PC-9 (cell line): ENCODE results near the gene LHX6. TPM values are rescaled to one million over a fixed set of nuclear protein-coding genes. Genes with fewer than 3 reads are reported as not detected.
A peak's percentile ranks its signal among the peaks of the same experiment; 100 is the strongest.

Experiments
- BruUV-seq: library from RNA; stranded (reverse); fragments of 400-500 nt; replicated peaks from 2 replicates; lab custom pipeline; 2021; lab: Mats Ljungman, UMichigan
- CTCF ChIA-PET: fragments of 300-600 bp; sonication (Branson Sonifier 250); formaldehyde crosslinking; loops from one replicate; lab custom pipeline; 2022; ENCODE audit warnings: antibody characterized with exemption; lab: Charles Lee
- POLR2A ChIA-PET: fragments of 300-600 bp; sonication (Branson Sonifier 250); formaldehyde crosslinking; loops from one replicate; lab custom pipeline; 2022; ENCODE audit warnings: antibody characterized with exemption; ENCODE audit not compliant: unreplicated experiment; lab: Charles Lee
- DNase-seq, 2 experiments: peaks; one replicate each; pipeline versions ENCODE4 v3.0.0 to v3.0.0-alpha.2; 2015 to 2022; ENCODE audit warnings: mixed read lengths in 1 of 2
- H2AFZ ChIP-seq: fragments of 200-600 bp; sonication (generic); 2 replicates; pipeline ENCODE4 v1.8.1; 2017; ENCODE audit warnings: antibody characterized with exemption
- H3F3A ChIP-seq: fragments of 200-600 bp; sonication (generic); 2 replicates; pipeline ENCODE4 v1.8.1; 2017; ENCODE audit warnings: antibody characterized with exemption, mild to moderate bottlenecking, low read depth; ENCODE audit not compliant: insufficient read depth
- H3K27ac ChIP-seq: fragments of 200-600 bp; sonication (generic); 2 replicates; pipeline ENCODE4 v1.6.1; 2016; ENCODE audit warnings: mixed run types
- H3K27me3 ChIP-seq: fragments of 200-600 bp; sonication (generic); 2 replicates; pipeline ENCODE4 v1.6.1; 2016; ENCODE audit warnings: low read depth, mixed run types; ENCODE audit not compliant: insufficient read depth
- H3K36me3 ChIP-seq: fragments of 200-600 bp; sonication (generic); 2 replicates; pipeline ENCODE4 v1.6.1; 2016; ENCODE audit warnings: low read depth, mixed run types
- H3K4me1 ChIP-seq: fragments of 200-600 bp; sonication (generic); replicated peaks from 2 replicates; pipeline ENCODE4 v1.6.1; 2016; ENCODE audit warnings: mixed run types; ENCODE audit not compliant: insufficient read depth
- H3K4me2 ChIP-seq: fragments of 200-600 bp; sonication (generic); 2 replicates; pipeline ENCODE4 v1.6.1; 2017; ENCODE audit warnings: mixed run types
- H3K4me3 ChIP-seq: fragments of 200-600 bp; sonication (generic); 2 replicates; pipeline ENCODE4 v1.6.1; 2016; ENCODE audit warnings: mixed run types
- H3K79me2 ChIP-seq: fragments of 200-600 bp; sonication (generic); 2 replicates; pipeline ENCODE4 v1.6.1; 2017; ENCODE audit warnings: low read depth, mixed run types
- H3K9me2 ChIP-seq: fragments of 200-600 bp; sonication (generic); 2 replicates; pipeline ENCODE4 v1.8.1; 2017; ENCODE audit warnings: mild to moderate bottlenecking; ENCODE audit not compliant: insufficient read depth
- H3K9me3 ChIP-seq: fragments of 200-600 bp; sonication (generic); 2 replicates; pipeline ENCODE4 v1.8.1; 2016; ENCODE audit warnings: low read depth; ENCODE audit not compliant: insufficient read depth
- H4K20me1 ChIP-seq: fragments of 200-600 bp; sonication (generic); 2 replicates; pipeline ENCODE4 v1.8.1; 2017; ENCODE audit not compliant: insufficient read depth
- CTCF ChIP-seq: fragments of 200-600 bp; sonication (generic); conservative IDR thresholded peaks from 2 replicates; pipeline ENCODE4 v1.6.1; 2017; ENCODE audit warnings: mixed run types, antibody characterized with exemption, mild to moderate bottlenecking, moderate library complexity
- EZH2 ChIP-seq: fragments of 200-600 bp; sonication (generic); IDR thresholded peaks from 2 replicates; pipeline ENCODE4 v1.8.0; 2017; ENCODE audit warnings: antibody characterized with exemption, low read depth
- intact Hi-C: fragments of 100-400 bp; cut with micrococcal nuclease; formaldehyde crosslinking; loops from one replicate; pipeline ENCODE4 v1.10.0; 2022; ENCODE audit not compliant: unreplicated experiment
- total RNA-seq: library from RNA; stranded (reverse); gene quantifications from 2 replicates; pipeline ENCODE4 v1.2.3, GENCODE V29; 2021

LHX6 gene
- total RNA-seq, 1 experiment from 2014 or later: not detected

DNA sequence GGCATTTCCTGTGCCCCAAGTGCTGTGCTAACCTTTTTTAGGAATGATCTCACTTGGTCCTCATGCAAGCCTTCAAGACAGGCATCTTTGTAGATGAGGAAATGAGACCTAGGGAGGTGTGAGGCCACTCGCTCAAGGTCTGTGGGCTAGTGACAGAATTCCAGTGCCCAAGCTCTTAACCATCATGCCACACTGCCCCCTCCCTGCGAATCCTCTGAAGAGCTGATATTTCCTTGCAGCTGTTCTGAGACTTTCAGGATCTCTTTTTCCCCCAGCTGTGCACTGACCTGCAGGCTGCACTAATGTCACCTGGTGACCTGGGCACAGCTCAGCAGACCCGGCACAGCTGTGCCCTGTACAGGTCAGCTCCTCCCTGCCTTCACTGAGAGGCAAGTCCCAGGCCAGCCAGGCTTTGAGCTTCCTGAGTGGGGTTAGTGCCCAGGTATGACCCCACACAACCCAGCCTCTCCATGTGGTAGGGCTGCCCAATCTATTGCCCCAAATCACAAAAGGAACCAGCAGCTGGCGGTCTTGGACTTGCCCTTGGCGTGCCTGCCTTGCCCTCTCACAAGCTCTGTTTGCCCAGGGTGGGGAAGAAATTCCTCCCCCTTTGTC, 36.4 kb downstream of the LHX6 start:
- ChIA-PET POLR2A (no interaction called here), CTCF (no interaction called here)
- BruUV-seq: no TSS peak
- Histone ChIP-seq H3K9me2 (no peaks in the 10 kb centered on the region), H4K20me1 (no peaks in the 10 kb centered on the region), H3K36me3 (no peaks in the 10 kb centered on the region), H3K4me2 (no peak overlapping the region), H3K27me3 (peaks cover 13% of the 10 kb centered on the region), H3K9me3 (no peaks in the 10 kb centered on the region), H2AFZ (no peak overlapping the region), H3K4me1 (no peaks in the 10 kb centered on the region), H3K79me2 (no peaks in the 10 kb centered on the region), H3K4me3 (no peak overlapping the region), H3F3A (no peaks in the 10 kb centered on the region), H3K27ac (no peak overlapping the region)
- DNase-seq: no peak
- intact Hi-C loops: no loop called here
- TF ChIP-seq EZH2: no peak
- no peak for TF ChIP-seq CTCF

DNA sequence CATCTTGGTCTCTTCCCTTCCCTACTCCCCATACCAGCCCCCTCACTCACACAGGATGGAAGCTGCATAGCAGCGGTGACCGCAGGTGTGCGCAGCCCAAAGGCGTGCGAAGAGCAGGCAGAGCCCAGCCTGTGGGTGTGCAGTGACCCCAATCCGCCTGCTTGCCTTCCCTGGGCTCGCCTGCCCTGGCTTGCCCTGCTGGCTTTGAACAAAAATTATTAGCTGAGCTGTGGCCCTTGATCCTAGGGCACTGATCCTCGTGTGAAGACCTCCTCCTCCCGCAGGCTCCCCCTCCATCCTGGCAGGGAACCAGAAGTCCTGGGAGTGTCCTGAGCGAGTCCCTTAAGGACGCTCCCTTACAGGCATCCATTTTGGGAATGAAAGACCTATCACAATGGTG, 37.2 kb downstream of the LHX6 start:
- peaks cover 6% of the 10 kb centered on the region for H3K27me3 ChIP-seq
- no peaks in the 10 kb centered on the region for H3K9me2 ChIP-seq
- TF ChIP-seq CTCF (no peak), EZH2 (no peak)
- H2AFZ ChIP-seq: no peak overlapping the region
- H3K36me3 ChIP-seq: no peaks in the 10 kb centered on the region
- BruUV-seq: no TSS peak
- no peak overlapping the region for H3K4me2 ChIP-seq
- intact Hi-C loops: no loop called here
- no peaks in the 10 kb centered on the region for H3K9me3 ChIP-seq
- CTCF ChIA-PET: no interaction called here
- no peaks in the 10 kb centered on the region for H3K4me1 ChIP-seq
- H3K27ac ChIP-seq: no peak overlapping the region
- no peaks in the 10 kb centered on the region for H4K20me1 ChIP-seq
- no peak overlapping the region for H3K4me3 ChIP-seq
- H3F3A ChIP-seq: no peaks in the 10 kb centered on the region
- POLR2A ChIA-PET: no interaction called here
- no peak for DNase-seq
- no peaks in the 10 kb centered on the region for H3K79me2 ChIP-seq

GRCh38 chr9:122190597-122191381, 38.0 kb downstream of the LHX6 start:
- TF ChIP-seq CTCF (no peak), EZH2 (no peak)
- Histone ChIP-seq H3K4me2 (no peak overlapping the region), H3K27me3 (peaks cover 4% of the 10 kb centered on the region; the same call in 1 of the 2 replicates), H4K20me1 (no peaks in the 10 kb centered on the region), H3K79me2 (no peaks in the 10 kb centered on the region), H3K36me3 (no peaks in the 10 kb centered on the region), H3K27ac (no peak overlapping the region), H3K9me3 (no peaks in the 10 kb centered on the region), H3K9me2 (no peaks in the 10 kb centered on the region), H3F3A (no peaks in the 10 kb centered on the region), H3K4me3 (no peak overlapping the region), H3K4me1 (no peaks in the 10 kb centered on the region), H2AFZ (no peak overlapping the region)
- no TSS peak for BruUV-seq
- CTCF ChIA-PET: no interaction called here
- POLR2A ChIA-PET: no interaction called here
- intact Hi-C loops: no loop called here
- DNase-seq: peak in 1 of 2 experiments; percentile 41
